HL-60 (cell line): ENCODE data around the gene FBXL20.

Source experiments
- POLR2AphosphoS5 ChIP-seq: IDR thresholded peaks from 2 replicates; pipeline ENCODE4 v1.6.1; 2012; ENCODE audit warnings: low read depth
- TF ChIP-seq, protein P1 (sequence below): IDR thresholded peaks from one replicate; pipeline ENCODE4 v1.5.1; 2011; ENCODE audit warnings: low read length, control low read depth, inconsistent platforms; ENCODE audit not compliant: insufficient read depth
- TF ChIP-seq, protein P2 (sequence below): IDR thresholded peaks from 2 replicates; pipeline ENCODE4 v1.6.1; 2012; ENCODE audit warnings: low read depth; ENCODE audit not compliant: insufficient replicate concordance

DNA sequence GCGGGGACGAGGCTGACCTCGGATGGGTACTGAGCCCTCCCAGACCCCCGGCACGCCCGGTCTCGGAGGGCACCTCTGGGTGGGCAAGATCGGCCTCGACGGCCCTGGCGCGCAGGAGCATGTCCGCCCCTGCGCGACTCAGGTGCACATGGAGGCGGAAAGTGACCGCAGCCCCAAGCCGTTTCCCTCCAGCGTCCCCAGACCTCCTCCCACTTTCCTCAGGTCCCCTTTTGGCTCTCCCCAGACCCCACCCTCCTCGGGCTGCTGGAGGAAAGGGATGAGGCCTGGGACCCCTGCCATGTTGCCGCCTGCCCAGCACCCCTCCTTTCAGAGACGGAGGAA is 191.4 kb downstream of the FBXL20 start:
- TF ChIP-seq POLR2AphosphoS5: no peak
- TF ChIP-seq, protein P1, sequence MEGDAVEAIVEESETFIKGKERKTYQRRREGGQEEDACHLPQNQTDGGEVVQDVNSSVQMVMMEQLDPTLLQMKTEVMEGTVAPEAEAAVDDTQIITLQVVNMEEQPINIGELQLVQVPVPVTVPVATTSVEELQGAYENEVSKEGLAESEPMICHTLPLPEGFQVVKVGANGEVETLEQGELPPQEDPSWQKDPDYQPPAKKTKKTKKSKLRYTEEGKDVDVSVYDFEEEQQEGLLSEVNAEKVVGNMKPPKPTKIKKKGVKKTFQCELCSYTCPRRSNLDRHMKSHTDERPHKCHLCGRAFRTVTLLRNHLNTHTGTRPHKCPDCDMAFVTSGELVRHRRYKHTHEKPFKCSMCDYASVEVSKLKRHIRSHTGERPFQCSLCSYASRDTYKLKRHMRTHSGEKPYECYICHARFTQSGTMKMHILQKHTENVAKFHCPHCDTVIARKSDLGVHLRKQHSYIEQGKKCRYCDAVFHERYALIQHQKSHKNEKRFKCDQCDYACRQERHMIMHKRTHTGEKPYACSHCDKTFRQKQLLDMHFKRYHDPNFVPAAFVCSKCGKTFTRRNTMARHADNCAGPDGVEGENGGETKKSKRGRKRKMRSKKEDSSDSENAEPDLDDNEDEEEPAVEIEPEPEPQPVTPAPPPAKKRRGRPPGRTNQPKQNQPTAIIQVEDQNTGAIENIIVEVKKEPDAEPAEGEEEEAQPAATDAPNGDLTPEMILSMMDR: no peak
- TF ChIP-seq, protein P2, sequence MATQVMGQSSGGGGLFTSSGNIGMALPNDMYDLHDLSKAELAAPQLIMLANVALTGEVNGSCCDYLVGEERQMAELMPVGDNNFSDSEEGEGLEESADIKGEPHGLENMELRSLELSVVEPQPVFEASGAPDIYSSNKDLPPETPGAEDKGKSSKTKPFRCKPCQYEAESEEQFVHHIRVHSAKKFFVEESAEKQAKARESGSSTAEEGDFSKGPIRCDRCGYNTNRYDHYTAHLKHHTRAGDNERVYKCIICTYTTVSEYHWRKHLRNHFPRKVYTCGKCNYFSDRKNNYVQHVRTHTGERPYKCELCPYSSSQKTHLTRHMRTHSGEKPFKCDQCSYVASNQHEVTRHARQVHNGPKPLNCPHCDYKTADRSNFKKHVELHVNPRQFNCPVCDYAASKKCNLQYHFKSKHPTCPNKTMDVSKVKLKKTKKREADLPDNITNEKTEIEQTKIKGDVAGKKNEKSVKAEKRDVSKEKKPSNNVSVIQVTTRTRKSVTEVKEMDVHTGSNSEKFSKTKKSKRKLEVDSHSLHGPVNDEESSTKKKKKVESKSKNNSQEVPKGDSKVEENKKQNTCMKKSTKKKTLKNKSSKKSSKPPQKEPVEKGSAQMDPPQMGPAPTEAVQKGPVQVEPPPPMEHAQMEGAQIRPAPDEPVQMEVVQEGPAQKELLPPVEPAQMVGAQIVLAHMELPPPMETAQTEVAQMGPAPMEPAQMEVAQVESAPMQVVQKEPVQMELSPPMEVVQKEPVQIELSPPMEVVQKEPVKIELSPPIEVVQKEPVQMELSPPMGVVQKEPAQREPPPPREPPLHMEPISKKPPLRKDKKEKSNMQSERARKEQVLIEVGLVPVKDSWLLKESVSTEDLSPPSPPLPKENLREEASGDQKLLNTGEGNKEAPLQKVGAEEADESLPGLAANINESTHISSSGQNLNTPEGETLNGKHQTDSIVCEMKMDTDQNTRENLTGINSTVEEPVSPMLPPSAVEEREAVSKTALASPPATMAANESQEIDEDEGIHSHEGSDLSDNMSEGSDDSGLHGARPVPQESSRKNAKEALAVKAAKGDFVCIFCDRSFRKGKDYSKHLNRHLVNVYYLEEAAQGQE: no peak
